Rectal smooth muscle tissue (tissue), 1 donor: Measurements from ENCODE around the gene RANBP3.
"Not testable (repeated sequence)": the region's sequence is repeated elsewhere in the genome, so short reads cannot be mapped to it uniquely, and the experiment has no call there.

ENCODE experiments used
- H3K27ac ChIP-seq: one replicate; pipeline ENCODE4 v1.7.0; 2013; ENCODE audit warnings: low read depth, low read length, inconsistent platforms
- H3K27me3 ChIP-seq: one replicate; pipeline ENCODE4 v1.7.0; 2013; ENCODE audit warnings: low read length; ENCODE audit not compliant: control insufficient read depth, insufficient read depth
- H3K36me3 ChIP-seq: one replicate; pipeline ENCODE4 v1.7.0; 2013; ENCODE audit warnings: low read length; ENCODE audit not compliant: control insufficient read depth, insufficient read depth
- H3K4me1 ChIP-seq: one replicate; pipeline ENCODE4 v1.7.0; 2013; ENCODE audit warnings: low read length; ENCODE audit not compliant: control insufficient read depth, insufficient read depth
- H3K4me3 ChIP-seq: one replicate; pipeline ENCODE4 v1.7.0; 2013; ENCODE audit warnings: low read length
- H3K9ac ChIP-seq: one replicate; pipeline ENCODE4 v1.7.0; 2013; ENCODE audit warnings: low read length

RANBP3 gene

DNA sequence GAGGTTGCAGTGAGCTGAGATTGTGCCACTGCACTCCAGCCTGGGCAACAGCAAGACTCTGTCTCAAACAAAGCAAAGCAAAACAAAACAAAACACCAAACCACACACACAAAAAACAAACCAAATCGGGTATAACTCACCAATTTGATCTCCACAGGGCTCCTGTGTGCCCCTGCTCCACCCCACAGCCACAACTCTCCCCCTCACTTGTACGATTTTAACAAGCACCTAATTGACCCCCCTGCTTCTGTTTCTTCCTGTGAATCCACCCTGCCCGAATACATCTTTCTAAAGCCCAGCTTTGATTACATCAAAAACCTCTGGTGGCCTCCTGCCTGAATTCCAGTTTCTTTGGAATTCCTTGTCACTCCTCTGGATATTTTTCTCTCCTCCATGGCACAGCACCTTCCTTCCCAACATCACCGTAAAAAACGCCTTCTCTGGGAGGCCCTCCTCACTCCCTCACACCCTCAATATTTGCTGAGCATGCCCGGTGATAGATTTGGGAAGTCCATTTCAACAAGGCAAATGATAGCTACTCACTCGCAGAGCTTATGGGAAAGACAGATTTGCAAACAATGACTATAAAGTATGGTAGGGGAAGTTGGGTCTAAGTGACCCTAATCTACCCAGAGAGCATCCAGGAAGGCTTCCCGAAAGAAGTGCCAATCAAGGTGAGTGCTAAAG, 11.6 kb upstream of the RANBP3 start:
- H3K27ac ChIP-seq: no peak overlapping the region
- H3K27me3 ChIP-seq: no peaks in the 10 kb centered on the region
- no peak overlapping the region for H3K9ac ChIP-seq
- H3K36me3 ChIP-seq: no peaks in the 10 kb centered on the region
- H3K4me3 ChIP-seq: no peak overlapping the region
- peaks cover 16% of the 10 kb centered on the region for H3K4me1 ChIP-seq

GRCh38 chr19:5988517-5989387, 10.8 kb upstream of the RANBP3 start:
- Histone ChIP-seq H3K36me3 (no peaks in the 10 kb centered on the region), H3K4me1 (peaks cover 12% of the 10 kb centered on the region), H3K27ac (no peak overlapping the region), H3K4me3 (no peak overlapping the region), H3K9ac (no peak overlapping the region), H3K27me3 (no peaks in the 10 kb centered on the region)

DNA sequence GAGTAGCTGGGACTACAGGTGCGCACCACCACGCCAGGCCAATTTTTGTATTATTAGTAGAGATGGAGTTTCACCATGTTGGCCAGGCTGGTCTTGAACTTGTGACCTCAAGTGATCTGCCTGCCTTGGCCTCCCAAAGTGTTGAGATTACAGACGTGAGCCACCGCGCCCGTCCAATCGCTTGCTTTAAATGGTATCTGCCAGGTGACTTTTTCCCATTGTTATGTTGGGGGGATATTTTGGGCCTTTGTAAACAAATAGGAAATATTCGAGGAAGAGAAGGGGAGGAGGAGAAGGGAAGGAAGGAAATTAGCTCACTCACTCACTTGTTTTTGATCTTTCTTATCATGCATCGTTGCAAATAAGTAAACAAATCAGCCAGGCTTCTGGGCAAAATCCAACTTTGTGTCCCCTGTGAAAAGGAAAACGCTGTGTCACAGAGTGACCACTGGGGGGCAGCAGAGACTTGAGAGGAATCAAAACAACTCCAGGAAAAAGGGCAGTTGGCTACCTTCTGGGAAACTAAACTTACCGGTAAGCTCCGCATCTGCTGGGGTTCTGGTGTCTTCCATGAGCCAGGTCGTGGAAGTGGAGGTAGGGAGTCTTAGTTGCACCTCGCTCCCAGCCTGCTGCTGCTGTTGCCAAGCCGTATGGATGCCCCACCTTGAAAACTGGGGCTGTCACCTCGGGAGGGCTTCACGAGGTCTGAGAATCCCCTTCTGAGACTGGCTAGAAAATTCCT, 9.3 kb upstream of the RANBP3 start:
- no peak overlapping the region for H3K27ac ChIP-seq
- H3K27me3 ChIP-seq: no peaks in the 10 kb centered on the region
- H3K9ac ChIP-seq: peak overlapping the region; percentile 32
- H3K4me3 ChIP-seq: peak overlapping the region; percentile 59
- H3K4me1 ChIP-seq: peaks cover 4% of the 10 kb centered on the region
- H3K36me3 ChIP-seq: no peaks in the 10 kb centered on the region

- H3K9ac ChIP-seq, H3K36me3 ChIP-seq, H3K4me3 ChIP-seq, H3K27me3 ChIP-seq, H3K27ac ChIP-seq, H3K4me1 ChIP-seq: not testable (repeated sequence)
Measured at GRCh38 chr19:5985837-5986236, 7.9 kb upstream of the RANBP3 start.

DNA sequence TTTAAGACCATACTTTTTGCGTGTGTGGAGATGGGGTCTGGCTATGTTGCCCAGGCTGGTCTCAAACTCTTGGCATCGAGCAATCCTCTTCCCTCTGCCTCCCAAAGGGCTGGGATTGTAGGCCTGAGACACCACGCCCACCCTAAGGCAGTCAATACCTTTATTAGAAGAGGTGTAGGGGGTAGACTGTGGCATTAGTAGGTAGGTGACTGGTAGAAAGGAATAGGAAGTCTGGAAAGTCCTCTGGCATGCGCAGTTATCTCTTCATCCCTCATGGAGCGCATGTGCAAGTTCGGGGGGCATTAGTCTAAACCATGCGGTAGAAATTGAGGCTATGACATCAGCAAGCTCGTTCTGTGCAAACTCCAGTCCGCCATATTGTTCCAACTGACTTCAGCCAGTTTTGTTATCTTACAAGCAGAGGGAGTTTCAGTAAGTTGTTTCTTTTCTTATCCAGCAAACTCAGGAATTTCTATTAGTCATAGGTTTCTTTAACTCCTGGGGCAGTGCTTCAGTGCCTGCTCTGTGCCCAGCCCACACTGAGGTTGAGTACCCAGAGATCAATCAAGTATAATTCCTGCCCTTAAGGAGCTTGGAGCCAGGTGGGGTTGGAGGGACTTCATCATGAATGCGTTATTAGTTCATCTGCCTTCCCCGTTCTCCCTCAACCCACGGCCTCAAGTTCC, 7.3 kb upstream of the RANBP3 start:
- Histone ChIP-seq H3K4me3 (no peak overlapping the region), H3K27me3 (no peaks in the 10 kb centered on the region), H3K27ac (no peak overlapping the region), H3K4me1 (peaks cover 4% of the 10 kb centered on the region), H3K36me3 (no peaks in the 10 kb centered on the region), H3K9ac (no peak overlapping the region)

GRCh38 chr19:5984600-5984999, 6.7 kb upstream of the RANBP3 start:
- no peak overlapping the region for H3K27ac ChIP-seq
- no peak overlapping the region for H3K9ac ChIP-seq
- no peak overlapping the region for H3K4me3 ChIP-seq
- H3K27me3 ChIP-seq: no peaks in the 10 kb centered on the region
- no peaks in the 10 kb centered on the region for H3K36me3 ChIP-seq
- peaks cover 4% of the 10 kb centered on the region for H3K4me1 ChIP-seq

DNA sequence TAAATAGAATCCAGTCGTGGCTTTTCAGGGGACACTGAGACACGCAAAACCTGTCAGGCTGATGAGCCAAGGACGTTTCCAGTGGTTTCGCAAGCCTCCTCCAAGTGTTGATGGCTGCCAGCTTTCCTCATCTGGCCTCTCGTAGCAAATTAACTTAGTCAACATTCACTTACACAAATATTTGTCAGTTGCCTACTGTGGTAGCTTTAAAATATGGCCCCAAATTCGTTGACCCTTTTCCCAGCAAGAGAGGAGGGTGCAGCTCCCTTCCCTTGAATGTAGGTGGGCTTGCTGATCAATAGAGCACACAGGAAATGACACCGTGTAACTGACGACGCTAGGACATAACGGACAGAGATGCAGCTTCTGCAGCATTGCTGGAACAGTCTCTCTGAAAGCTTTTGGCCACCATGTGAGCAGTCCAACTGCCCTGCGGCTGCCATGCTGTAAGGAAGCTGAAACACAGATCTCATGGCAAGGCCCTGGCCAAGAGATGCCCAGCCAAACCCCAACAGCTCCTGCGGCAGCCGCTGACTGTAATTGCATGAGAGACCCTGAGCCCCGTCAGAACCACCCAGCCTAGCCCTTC, 5.5 kb upstream of the RANBP3 start:
- Histone ChIP-seq H3K4me3 (no peak overlapping the region), H3K27ac (no peak overlapping the region), H3K4me1 (peaks cover 4% of the 10 kb centered on the region), H3K36me3 (no peaks in the 10 kb centered on the region), H3K27me3 (no peaks in the 10 kb centered on the region), H3K9ac (no peak overlapping the region)

GRCh38 chr19:5978606-5979552, 939 bp upstream of the RANBP3 start:
- H3K36me3 ChIP-seq: no peaks in the 10 kb centered on the region
- H3K4me3 ChIP-seq: peak overlapping the region; percentile 76
- no peaks in the 10 kb centered on the region for H3K27me3 ChIP-seq
- peak overlapping the region; percentile 86 for H3K27ac ChIP-seq
- H3K9ac ChIP-seq: peak overlapping the region; percentile 57
- H3K4me1 ChIP-seq: peaks cover 12% of the 10 kb centered on the region

DNA sequence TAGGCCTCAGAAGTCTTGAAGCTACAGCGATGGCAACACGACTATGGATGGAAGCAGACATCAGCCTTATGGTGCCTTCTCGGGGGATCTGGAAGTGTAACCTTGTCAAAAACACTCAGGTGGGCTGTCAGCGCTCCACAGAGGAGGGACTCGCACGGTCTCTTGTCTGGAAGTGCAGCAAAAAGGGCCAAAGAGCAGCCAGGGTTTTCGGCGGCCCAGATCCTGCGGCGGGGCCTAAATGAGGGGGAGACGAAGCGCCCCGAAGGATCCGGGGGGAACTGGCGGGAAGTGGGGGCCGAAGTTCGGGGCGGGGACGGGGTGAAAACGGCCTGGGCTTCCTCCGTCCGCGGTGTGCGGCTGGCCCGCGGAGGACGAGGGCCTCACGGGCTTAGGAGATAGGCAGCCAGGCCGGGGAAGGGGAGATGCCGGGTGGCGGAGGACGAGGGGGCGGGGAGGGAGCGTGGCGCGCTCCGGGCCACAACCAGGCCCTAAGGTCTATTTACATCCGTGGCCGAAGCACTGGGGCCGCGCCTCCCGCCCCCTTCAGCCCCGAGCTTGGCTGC, 637 bp downstream of the RANBP3 start:
- Histone ChIP-seq H3K9ac (peak overlapping the region; percentile 66), H3K27me3 (no peaks in the 10 kb centered on the region), H3K4me1 (peaks cover 12% of the 10 kb centered on the region), H3K36me3 (no peaks in the 10 kb centered on the region), H3K4me3 (peak overlapping the region; percentile 91), H3K27ac (peak overlapping the region; percentile 86)

GRCh38 chr19:5976768-5977167, 1.2 kb downstream of the RANBP3 start:
- Histone ChIP-seq H3K9ac (peak overlapping the region; percentile 69), H3K27ac (no peak overlapping the region), H3K36me3 (no peaks in the 10 kb centered on the region), H3K4me3 (peak overlapping the region; percentile 91), H3K27me3 (no peaks in the 10 kb centered on the region), H3K4me1 (peaks cover 12% of the 10 kb centered on the region)

- no peak overlapping the region for H3K27ac ChIP-seq
- H3K9ac ChIP-seq: no peak overlapping the region
- no peaks in the 10 kb centered on the region for H3K27me3 ChIP-seq
- no peak overlapping the region for H3K4me3 ChIP-seq
- peaks cover 12% of the 10 kb centered on the region for H3K4me1 ChIP-seq
- no peaks in the 10 kb centered on the region for H3K36me3 ChIP-seq
Measured at GRCh38 chr19:5975388-5975728, 2.6 kb downstream of the RANBP3 start.
